NCI-H1092 (cell line): ENCODE measurements around the gene USH2A.
A peak's percentile ranks its signal among the peaks of the same experiment; 100 is the strongest.
"Not testable (repeated sequence)": the region's sequence is repeated elsewhere in the genome, so short reads cannot be mapped to it uniquely, and the experiment has no call there.

ENCODE experiments used
- DNase-seq: peaks from one replicate; lab custom pipeline; 2025; lab: John Stamatoyannopoulos, UW

USH2A gene

DNA sequence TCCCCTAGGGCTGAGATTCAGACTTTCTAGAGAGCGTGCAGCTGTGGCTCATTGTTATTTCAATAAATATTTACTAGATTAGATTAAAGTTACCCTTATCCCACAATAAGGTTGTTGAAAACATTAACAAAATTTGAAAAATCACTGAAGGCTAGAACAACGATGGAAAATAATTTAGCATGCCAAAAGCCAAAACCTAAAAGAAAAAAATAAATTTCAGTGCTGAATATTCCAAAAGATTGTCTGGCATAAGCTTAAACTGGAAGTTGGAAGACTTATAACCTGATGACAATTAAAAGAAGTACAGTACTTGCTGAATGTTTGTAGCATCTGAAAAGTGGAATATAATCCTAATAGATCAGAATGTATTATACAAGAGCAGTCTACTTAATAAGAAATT is 221.3 kb downstream of the USH2A start:
- DNase-seq: no peak

DNA sequence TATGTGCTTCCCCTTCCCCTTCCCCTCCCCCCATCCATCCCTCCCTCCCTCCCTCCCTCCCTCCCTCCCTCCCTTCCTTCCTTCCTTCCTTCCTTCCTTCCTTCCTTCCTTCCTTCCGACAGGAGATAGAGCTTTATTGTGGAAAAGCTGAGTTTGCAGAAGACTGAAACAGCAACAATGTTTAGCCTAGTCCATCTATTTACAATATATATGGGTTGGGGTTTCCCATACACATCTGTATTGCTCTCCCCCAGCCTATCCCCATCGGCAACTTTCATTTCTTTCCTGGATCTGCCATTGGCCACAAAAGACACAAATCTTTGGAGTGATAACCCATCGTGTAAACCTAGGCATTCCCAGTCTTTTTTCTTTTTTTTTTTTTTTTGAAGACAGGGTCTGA is 222.3 kb downstream of the USH2A start:
- no peak for DNase-seq

DNA sequence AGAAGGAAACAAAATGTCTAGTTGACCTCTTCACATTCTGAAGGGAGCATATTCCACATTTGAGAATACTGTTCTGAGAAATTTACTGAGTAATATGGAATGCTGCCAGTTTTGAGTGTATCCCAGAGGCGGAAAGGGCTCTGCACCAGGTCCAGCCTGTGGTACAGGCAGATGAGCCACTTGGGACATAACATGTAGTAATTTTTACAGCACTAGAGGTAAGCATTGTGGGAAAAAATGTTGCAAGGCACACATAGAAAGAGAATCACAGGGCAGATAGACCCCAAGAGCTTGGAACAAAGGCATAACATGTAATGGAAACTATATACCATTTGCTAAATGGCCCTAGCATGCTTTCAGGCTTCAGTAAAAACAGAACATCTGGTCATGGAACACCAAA is 228.5 kb downstream of the USH2A start:
- DNase-seq: no peak

DNA sequence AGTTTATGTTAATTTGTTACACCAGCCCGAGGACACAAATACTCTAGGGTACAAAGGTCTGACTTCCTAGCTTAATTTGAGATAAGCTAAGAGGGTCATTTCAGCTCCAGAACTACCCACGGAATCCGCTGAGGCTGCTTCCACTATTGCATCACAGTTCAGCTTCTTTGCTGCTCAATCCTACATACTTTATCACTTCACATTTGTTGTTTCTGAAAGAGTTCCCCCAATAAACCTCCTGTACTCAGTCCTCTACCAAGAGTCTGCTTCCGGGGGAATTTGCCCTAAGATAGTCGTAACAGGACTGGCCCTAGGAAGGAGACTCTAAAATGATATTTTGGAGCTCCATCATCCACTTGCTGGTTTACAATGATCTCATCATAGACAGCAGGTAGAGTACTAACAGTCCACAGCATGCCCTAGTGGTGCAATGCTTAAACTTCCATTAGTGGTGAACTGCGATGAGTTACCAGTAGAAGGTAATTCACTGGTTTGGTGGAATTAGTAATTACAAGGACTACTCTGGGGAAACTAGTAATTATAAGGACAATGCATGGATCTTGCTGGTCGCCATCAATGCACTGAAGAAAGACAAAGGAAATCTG is 229.3 kb downstream of the USH2A start:
- peak; percentile 3 for DNase-seq

DNA sequence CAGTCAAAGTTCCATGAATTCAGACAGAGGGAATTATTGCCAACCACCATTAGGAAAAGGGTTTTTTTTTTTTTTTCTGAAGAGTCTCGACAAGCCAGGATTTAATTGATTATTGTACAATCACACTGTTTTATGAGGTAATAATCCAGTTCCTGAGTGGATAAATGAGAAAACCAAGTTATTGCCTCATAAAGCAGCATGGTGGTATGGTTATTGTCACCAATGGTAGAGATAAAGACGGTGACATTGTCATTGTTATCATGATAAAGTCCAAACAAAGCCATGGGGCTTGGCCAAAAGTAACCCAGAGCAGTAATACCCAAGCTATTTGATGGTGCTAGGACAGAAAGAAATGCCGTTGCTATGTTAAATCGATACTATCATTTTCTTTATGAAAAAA is 232.8 kb downstream of the USH2A start:
- no peak for DNase-seq

DNA sequence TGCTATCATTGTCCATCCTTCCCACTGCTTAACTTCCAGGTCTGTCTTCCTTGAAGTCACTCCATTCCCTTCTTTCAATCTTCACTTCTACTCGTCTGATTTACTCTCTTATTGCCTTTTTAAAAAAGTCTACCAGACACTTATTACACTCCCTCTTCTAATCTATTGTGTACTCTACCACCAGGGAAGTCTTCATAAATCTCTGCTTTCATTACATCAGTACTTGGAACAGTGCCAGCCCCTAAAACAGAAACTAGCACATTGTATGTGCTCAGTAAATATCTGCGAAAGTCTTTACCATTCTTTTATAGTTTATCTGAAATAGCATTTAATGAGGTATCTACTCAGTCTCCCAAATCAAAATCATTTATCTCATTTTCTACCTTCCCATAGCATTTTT is 236.4 kb downstream of the USH2A start:
- no peak for DNase-seq

DNA sequence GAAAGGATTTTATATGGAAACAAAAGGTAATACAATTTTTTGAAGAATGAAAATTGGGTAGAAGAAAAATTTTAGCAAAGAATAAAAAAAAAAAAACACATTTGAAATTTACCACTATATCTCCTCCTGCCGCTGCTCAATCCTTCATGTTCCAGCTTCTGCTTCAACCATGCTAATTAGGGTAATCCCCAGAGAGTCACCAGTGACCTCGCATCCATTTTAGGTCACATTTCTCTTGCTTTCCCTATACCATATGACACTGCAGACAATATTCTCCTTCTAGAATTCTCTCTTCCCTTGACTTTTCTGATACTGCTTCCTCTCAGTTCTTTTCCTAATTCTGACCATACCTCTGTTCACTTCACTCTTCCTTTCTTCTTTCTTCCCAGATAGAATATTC is 237.1 kb downstream of the USH2A start:
- DNase-seq: no peak

DNA sequence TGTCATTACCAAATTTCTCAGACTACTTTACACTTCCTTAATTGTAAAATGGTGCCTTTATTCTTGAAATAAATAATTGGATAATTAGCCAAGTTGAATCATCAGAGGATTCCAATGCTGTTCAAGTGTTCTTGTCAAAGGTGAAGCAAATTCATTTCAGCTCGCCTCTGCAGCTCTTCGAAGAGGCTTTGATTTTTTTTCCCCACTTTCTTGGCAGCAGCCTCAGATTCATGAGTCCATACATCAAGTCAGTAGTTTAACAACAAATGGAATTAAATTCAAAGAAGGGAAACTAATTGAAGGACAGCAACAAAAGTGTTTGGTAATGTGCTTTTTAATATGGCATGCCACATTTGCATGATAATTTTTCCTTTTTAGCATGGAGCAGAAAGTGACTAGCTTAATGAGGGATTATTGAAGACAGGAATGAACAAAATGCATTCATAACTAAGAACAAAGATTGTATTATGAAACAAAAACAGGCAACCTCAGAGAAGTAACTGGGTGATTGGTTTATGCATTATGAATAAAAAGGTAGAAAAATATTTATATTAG is 239.0 kb downstream of the USH2A start:
- no peak for DNase-seq

DNA sequence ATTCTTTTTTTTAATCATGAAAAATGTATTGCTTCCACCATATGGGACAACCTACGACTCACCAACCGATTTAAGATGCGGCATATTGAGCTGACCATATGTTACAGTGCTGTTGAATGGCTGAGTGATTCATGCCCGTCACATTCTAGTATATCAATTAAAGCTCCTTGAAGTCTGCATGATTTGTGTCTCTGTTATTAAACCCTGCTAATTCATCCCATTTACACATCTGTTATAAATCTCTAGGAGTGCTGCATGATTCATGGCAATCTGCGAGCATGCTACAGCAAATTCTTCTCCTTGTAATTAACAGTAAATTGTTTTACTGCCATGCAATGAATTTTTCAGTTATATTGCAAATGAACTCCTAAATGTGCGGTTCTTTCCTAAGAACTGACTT is 239.8 kb downstream of the USH2A start:
- no peak for DNase-seq

DNA sequence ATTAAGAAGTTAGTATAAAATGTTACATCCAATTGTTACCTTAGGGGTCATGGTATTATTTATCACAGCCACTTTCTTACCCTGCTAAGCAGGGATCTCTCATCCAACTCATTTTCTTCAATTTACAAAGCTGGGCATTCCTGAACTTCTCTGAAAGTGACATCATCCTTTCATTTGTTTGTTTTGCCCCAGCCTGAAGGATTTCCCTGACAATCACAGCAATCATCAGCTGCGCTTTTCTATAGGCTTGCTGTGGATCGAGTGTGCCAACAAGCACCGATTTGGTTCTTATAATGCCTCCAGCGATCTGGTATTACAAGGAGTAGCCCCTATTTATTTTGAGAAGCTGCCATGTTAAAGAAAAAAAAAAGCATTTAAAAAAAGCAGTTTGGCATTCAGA is 240.2 kb downstream of the USH2A start:
- DNase-seq: no peak

DNA sequence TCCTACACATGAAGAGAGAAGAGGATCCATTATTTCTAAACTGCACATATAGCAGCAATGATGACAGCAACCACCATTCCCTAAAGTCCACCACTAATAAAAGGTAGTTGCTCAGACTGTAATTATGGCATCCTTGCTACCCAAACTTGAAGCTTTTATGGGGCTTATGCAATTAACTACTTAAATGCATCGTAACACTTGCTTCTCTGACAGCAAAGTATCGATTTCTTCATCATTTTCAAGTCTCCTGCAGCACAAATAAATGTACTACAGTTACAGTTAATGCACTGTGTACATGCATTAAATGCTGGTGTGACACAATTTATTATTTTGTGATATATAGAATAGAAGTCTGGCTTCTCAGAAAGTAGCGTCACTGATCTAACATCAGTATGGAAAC is 241.7 kb downstream of the USH2A start:
- DNase-seq: no peak

DNA sequence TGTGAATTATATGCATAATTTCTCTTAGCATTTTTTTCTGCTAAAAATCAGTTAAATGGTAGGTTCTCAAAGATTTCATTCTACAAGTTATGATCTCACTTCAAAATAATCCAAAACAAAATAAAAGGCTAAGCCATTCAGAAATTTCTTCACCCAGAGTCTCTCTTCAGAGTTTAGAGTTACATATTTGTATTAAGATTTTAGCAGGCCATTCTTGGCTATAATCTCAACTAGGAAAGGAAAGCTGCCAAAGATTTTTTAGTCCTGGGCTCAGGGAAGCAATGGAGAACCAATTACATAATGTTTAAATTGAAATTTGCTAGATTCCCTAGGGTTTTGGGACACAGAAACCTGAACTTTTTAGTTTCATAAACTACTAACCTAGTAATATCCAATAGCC is 245.0 kb downstream of the USH2A start:
- no peak for DNase-seq

DNA sequence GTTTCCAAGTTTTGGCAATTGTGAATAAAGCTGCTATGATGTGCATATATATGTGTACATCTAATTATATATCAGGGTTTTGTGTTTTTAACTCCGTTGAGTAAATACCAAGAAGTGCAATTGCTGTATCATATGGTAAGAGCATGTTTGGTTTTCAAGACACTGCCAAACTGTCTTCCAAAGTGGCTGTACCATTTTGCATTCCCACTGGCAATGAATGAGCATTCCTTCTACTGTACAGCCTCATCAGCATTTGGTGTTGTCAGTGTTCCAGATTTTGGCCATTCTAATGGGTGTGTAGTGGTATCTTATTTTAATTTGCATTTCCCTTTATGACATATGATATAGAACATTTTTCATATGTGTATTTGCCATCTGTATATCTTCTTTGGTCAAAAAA is 246.3 kb downstream of the USH2A start:
- no peak for DNase-seq

DNA sequence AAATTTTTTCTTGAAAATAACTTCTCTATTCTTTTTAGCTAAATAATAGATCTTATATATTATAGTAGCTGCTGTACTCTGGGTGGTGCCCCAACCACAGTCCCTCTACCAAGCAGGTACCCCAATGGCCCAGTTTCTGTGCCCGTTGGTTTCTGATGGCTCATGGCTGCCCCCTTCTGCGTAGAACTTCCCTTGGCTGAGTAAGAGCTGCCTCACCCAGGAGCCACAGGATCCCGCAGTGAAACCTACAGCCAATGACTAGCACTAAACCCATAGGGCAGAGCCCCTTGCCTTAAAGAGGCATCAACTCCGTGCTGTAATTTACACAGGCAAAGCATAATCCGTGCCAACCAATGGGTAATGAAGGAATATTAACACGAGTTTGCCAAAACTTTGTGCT is 247.5 kb downstream of the USH2A start:
- DNase-seq: no peak

DNA sequence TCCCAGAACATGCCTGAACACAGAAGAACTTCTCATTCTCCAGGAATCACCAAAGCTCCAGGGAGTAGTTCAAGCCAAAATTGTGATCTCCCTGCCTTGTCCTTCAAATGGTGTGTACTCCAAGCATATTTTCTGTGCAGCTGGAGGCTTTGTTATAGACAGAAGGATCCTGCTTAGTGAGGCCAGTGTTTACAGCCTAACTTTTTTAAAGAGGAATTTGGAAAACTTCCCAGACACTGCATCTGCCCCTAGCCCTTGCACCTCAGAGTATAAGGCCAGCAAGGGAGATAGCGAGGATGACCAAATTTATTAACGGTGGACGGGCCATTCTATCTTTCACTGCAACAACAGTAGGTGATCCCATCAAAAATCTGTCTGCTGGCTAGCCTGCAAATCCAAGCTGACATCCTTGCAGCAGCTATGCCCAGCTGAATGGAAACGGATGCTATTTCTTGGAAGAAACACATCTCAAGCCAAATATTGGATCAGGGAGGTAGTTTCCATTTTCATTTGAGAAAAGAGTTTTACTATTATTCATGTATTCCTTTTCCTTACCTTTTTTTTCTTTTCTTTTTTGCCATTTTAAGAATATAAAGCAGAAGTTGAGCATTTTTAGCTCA is 249.8 kb downstream of the USH2A start:
- no peak for DNase-seq

DNA sequence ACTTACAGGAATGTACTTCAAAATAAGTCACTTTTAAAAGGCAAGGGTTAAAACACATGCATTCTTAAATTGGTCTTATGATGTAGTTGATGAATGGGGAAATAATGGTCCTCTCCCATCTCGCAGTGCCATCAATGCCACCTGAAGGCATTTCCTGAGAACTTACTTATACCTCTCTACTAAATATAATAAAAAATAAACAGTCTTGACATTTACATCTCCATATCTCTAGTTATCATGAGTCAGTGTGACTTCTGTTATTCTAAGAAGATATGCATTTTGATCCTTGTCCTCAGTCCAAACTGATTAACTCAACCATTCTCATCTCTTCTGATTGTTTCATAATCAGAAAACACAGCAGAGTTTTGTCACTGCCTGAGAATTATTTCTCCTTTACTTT is 253.9 kb downstream of the USH2A start:
- DNase-seq: no peak

DNA sequence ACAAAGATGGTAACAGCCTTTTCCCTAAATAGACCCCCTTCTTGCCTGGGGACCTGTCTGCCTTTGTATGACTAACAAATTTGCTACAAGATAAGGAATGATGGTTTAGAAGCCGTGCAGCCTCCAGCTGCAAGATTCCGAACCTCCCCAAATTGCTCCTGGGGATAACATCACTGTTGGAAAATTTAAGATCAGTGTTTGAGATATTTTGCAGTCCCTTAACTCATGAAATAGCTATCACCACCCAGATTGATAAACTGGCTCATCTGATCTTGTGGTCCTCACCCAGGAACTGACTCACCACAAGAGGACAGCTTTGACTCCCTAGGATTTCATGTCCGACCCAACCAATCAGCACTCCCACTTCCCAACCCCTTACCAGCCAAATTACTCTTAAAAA is 254.7 kb downstream of the USH2A start:
- no peak for DNase-seq

DNA sequence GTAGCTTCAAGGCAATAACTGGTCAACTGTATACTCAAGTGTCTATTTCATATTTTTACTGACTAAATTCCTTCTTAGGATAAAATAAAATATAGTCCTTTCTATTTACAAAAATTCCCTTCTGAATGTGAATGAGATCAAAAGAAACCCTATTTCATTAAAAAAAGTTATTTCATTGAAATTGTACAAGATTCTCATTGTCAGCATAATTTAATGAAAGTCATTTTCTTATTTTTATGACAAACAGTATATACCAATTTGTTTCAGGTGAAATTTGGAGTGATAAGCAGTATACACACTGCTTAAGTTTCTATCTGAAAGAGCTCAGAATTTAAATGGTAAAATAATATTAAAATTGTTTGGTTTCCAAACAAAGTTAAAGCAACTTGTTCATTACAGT is 269.2 kb downstream of the USH2A start:
- no peak for DNase-seq

DNA sequence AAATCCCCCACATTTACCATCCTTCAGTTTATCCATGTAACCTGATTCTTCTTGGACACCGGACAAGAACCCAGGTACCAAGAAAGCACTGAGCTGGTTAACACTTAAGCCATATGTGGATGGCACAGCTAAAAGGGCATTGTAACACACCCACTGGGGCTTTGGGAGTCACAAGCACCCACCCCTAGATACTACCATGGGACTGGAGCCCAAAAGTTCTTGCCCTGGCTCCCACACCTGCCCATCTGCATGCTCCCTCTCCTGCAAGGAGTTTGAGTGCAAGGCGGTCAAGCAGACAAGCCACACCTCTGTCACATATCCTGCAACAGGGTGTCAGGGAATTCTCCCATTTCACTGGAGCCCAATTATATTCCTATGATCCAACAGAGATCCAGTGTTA is 270.1 kb downstream of the USH2A start:
- no peak for DNase-seq

DNA sequence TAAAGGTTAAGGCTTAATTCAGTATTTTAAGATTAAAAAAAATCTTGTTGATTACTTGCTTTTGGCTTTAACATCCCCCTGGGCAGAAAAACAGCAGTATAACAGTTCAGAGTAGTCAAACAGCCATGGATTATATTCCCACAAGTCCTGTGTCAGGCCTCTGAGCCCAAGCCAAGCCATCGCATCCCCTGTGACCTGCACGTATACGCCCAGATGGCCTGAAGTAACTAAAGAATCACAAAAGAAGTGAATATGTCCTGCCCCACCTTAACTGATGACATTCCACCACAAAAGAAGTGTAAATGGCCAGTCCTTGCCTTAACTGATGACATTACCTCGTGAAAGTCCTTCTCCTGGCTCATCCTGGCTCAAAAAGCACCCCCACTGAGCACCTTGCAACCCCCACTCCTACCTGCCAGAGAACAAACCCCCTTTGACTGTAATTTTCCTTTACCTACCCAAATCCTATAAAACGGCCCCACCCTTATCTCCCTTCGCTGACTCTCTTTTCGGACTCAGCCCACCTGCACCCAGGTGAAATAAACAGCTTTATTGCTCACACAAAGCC is 277.7 kb downstream of the USH2A start:
- not testable (repeated sequence) for DNase-seq

DNA sequence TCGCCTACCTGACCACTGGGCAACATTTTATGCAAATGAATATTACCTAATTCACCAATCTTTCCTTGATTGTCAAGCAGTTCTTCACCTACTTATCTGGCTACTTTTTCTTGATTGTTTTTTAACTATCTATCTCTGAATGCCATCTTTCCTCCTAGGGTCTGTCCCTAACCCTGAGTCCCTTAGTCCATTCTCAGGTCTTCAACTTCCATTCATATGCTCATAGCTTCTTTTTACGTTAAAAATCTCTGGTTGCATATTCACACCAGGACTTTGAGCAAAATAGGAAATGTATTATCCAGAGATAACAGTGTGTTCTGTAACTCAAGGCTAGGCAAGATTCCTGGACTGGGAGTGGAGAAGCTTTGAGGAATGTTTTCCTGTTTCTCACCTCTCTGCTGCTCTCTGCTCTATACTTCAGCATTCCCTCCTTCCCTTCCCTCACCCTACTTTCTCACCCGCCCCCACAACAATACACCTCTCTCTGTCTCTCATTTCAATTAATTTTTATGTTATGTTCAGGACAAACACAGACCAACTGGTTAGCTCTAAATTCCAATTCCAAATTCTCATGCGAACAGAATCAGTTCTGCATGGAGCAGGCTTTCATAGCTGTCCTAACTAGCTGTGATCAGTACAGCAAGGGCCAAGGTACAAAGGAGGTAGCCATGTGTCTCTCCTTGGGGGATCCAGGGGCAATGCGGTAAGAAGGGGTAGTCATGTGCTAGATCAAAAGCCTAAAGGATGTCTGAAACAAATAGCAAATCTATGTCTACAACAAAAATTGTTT is 278.4 kb downstream of the USH2A start:
- DNase-seq: no peak

DNA sequence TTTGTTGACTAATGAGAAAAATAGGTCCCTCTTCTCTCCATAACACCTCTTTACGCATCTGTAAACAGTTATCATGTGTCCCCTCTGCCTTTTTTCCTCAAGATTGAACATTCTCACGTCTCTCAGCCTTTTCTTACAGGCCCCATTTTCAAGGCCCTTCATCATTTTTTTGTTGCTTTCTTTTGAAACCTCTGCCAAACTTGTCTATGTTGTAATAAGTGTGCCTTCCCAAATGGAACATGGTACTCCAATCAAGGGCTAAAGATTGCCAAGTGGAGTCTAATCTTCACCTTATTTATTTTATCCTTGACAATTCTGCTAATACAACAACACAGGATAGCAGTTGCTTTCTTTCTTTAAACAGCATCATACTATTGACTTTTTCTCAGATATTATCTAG is 280.3 kb downstream of the USH2A start:
- no peak for DNase-seq
